ENCODE results near the gene CCDC149.

DNA sequence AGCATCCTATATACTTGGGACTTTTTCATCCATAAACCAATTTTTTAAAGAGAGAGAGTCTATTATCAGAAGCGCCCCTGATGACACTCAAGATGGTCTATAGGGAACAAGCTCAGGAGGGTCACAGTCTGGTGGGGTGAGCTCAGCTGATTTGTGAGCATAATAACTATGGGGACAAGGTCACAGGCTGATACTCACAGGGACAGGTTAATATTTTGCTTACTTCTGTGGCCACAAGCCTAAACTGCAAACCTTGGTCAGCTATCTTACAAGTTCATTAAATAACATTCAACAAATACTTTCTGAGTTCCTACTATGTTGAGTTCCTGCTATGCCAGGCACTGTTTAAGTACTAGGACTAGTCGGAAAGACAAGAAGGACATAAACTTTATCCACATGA, 10.2 kb upstream of the CCDC149 start:
- TF ChIP-seq, protein P1, sequence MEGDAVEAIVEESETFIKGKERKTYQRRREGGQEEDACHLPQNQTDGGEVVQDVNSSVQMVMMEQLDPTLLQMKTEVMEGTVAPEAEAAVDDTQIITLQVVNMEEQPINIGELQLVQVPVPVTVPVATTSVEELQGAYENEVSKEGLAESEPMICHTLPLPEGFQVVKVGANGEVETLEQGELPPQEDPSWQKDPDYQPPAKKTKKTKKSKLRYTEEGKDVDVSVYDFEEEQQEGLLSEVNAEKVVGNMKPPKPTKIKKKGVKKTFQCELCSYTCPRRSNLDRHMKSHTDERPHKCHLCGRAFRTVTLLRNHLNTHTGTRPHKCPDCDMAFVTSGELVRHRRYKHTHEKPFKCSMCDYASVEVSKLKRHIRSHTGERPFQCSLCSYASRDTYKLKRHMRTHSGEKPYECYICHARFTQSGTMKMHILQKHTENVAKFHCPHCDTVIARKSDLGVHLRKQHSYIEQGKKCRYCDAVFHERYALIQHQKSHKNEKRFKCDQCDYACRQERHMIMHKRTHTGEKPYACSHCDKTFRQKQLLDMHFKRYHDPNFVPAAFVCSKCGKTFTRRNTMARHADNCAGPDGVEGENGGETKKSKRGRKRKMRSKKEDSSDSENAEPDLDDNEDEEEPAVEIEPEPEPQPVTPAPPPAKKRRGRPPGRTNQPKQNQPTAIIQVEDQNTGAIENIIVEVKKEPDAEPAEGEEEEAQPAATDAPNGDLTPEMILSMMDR (IDR thresholded peaks at IDR 0.05), result no peak
- TF ChIP-seq POLR2A (IDR thresholded peaks at IDR 0.05), result no peak
- no peak for TF ChIP-seq POLR2AphosphoS5 (IDR thresholded peaks at IDR 0.05; ENCODE audit: insufficient read depth in 1 of 2, low read depth in 1 of 2)

All from vagina (tissue), 2 donors.